GM19438 (cell line): ENCODE results near the gene NOMO2.
"Not testable (repeated sequence)": the region's sequence is repeated elsewhere in the genome, so short reads cannot be mapped to it uniquely, and the experiment has no call there.

ENCODE experiments used
- ATAC-seq: cut with Tn5 transposase; IDR thresholded peaks from one replicate; pipeline ENCODE4 v1.9.1; 2021; ENCODE audit warnings: low read depth; ENCODE audit not compliant: unreplicated experiment

NOMO2 gene, protein sequence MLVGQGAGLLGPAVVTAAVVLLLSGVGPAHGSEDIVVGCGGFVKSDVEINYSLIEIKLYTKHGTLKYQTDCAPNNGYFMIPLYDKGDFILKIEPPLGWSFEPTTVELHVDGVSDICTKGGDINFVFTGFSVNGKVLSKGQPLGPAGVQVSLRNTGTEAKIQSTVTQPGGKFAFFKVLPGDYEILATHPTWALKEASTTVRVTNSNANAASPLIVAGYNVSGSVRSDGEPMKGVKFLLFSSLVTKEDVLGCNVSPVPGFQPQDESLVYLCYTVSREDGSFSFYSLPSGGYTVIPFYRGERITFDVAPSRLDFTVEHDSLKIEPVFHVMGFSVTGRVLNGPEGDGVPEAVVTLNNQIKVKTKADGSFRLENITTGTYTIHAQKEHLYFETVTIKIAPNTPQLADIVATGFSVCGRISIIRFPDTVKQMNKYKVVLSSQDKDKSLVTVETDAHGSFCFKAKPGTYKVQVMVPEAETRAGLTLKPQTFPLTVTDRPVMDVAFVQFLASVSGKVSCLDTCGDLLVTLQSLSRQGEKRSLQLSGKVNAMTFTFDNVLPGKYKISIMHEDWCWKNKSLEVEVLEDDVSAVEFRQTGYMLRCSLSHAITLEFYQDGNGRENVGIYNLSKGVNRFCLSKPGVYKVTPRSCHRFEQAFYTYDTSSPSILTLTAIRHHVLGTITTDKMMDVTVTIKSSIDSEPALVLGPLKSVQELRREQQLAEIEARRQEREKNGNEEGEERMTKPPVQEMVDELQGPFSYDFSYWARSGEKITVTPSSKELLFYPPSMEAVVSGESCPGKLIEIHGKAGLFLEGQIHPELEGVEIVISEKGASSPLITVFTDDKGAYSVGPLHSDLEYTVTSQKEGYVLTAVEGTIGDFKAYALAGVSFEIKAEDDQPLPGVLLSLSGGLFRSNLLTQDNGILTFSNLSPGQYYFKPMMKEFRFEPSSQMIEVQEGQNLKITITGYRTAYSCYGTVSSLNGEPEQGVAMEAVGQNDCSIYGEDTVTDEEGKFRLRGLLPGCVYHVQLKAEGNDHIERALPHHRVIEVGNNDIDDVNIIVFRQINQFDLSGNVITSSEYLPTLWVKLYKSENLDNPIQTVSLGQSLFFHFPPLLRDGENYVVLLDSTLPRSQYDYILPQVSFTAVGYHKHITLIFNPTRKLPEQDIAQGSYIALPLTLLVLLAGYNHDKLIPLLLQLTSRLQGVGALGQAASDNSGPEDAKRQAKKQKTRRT

GRCh38 chr16:18561727-18562314, at the start of gene NOMO2:
Gene NOMO2 (minus strand): TSS chr16:18562097. CDS start chr16:18562040, 57 bp downstream.
- ATAC-seq = peak; percentile 89

GRCh38 chr16:18610147-18610803, 48.4 kb upstream of the NOMO2 start:
- ATAC-seq = not testable (repeated sequence)

- ATAC-seq = not testable (repeated sequence)
These were observed 46.4 kb upstream of the NOMO2 start for GRCh38 chr16:18608271-18608670.

GRCh38 chr16:18603572-18604246, 41.8 kb upstream of the NOMO2 start:
- ATAC-seq = not testable (repeated sequence)

DNA sequence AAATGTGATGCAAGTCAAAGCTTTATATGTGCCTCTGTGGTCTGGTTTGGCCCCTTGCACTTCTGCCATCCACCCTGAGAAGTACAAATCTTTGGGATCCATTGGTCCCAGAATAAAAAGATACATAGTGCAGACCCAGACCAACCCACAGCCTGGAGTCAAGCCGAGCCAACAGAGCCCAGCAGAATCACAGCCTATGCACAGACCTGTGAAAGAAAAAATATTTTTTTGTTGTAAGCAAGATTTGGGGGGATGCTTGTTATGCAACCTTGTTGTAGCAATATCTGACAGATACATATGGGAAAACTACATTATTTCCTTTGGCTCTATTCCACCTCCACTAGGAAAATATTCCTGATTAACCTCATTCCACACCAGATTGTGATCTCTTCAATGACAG, 36.7 kb upstream of the NOMO2 start:
- ATAC-seq = not testable (repeated sequence)

- not testable (repeated sequence) for ATAC-seq
These were observed 35.8 kb upstream of the NOMO2 start for GRCh38 chr16:18597734-18598133.

- ATAC-seq = not testable (repeated sequence)
These were observed 35.4 kb upstream of the NOMO2 start for GRCh38 chr16:18597319-18597718.

GRCh38 chr16:18595796-18596195, 33.9 kb upstream of the NOMO2 start:
- not testable (repeated sequence) for ATAC-seq

GRCh38 chr16:18594880-18595279, 33.0 kb upstream of the NOMO2 start:
- not testable (repeated sequence) for ATAC-seq

GRCh38 chr16:18593904-18594303, 32.0 kb upstream of the NOMO2 start:
- not testable (repeated sequence) for ATAC-seq

GRCh38 chr16:18592982-18593381, 31.1 kb upstream of the NOMO2 start:
- not testable (repeated sequence) for ATAC-seq

- not testable (repeated sequence) for ATAC-seq
These were observed 30.0 kb upstream of the NOMO2 start for GRCh38 chr16:18591908-18592307.

DNA sequence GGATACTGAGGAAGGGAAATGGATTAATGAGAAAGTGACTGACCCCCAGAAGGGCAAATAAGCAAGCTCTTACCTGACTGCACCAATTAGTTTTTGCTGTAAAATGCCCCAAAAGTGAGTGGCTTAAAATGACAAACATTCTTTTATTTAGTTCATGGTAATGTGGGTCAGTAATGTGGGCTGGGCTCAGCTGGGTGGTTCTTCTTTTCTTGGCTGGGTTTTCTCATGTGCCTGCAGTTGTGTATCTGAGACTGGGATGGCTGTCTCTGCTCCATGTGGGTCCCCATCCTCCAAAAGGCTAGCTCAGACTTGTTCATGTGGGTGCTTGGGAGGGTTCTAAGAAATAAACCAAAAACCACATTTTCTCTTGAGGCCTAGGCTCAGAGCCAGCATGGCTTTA, 29.5 kb upstream of the NOMO2 start:
- ATAC-seq = not testable (repeated sequence)

- not testable (repeated sequence) for ATAC-seq
These were observed 27.9 kb upstream of the NOMO2 start for GRCh38 chr16:18589806-18590205.

GRCh38 chr16:18586560-18587540, 25.0 kb upstream of the NOMO2 start:
- ATAC-seq = not testable (repeated sequence)

GRCh38 chr16:18585789-18586188, 23.9 kb upstream of the NOMO2 start:
- ATAC-seq = not testable (repeated sequence)

DNA sequence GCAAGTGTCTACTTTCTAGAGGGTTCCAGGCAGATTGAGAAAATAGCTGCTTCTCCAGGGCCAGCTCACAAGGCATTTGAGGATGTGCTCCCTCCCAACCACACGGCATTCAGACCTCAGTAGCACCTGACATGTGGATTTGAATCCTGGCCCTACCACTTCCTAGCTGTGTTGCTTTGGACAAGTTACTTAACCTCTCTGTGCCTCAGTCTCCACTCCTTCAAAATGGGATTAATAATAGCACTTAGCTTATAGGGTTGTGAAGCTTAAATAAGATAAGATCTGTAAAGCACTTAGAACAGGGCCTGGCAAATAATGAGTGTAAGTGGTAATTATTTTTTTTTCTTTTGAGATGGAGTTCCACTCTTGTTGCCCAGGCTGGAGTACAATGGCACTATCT, 21.0 kb upstream of the NOMO2 start:
- no peak for ATAC-seq

- ATAC-seq = not testable (repeated sequence)
These were observed 18.5 kb upstream of the NOMO2 start for GRCh38 chr16:18580396-18580795.
